Uterus (tissue), 2 donors: ENCODE results near the gene DYTN.

Experiments
- CTCF ChIP-seq, 4 experiments: fragments of 200-600 bp in 2 of 4; fragments of 450-650 bp in 2 of 4; sonication (generic) in 2 of 4; IDR thresholded peaks; one replicate each; pipeline ENCODE4 v1.5.1; 2016 to 2019; ENCODE audit warnings: antibody characterized with exemption in 4 of 4, mild to moderate bottlenecking in 2 of 4, moderate library complexity in 1 of 4
- POLR2A ChIP-seq, 2 donors: fragments of 450-650 bp; IDR thresholded peaks; one replicate each; pipeline ENCODE4 v1.6.1; 2016; ENCODE audit warnings: antibody characterized with exemption in 2 of 2, mild to moderate bottlenecking in 1 of 2, moderate library complexity in 1 of 2

GRCh38 chr2:206610451-206610850 is 107.7 kb downstream of the DYTN start:
- TF ChIP-seq POLR2A (IDR thresholded peaks at IDR 0.05) (no peak), CTCF (IDR thresholded peaks at IDR 0.05) (no peak)
